ENCODE results near the gene CFAP97D2. TPM values are rescaled to one million over a fixed set of nuclear protein-coding genes. Genes with fewer than 3 reads are reported as not detected.

Gene CFAP97D2
- total and polyA plus RNA-seq, 2 experiments from 2014 or later, result not detected

DNA sequence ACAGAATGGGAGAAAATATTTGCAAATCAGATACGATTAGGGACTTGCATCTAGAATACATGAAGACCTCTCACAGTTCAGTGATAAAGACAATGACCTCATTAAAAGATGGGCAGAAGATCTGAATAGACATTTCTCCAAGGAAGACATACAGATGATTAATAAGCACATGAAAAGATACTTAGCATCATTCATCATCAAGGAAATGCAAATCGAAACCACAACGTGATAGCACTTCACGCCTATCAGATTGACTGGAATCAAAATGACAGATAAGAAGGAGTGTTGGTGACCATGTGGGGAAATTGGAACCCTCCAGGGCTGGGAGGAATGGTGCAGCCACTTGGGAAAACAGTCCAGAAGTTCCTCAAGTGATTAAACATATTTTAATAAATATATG is 25.8 kb downstream of the CFAP97D2 start:
- no peaks in the 10 kb centered on the region for H3K4me1 ChIP-seq (ENCODE audit: low read depth)
- peaks cover 3% of the 10 kb centered on the region for H3K27me3 ChIP-seq
- H3K4me3 ChIP-seq, result no peak overlapping the region
- H3K9me3 ChIP-seq (ENCODE audit: low read depth), result no peaks in the 10 kb centered on the region
- no peak for DNase-seq (ENCODE audit: low read depth in 1 of 2, low spot score in 1 of 2)
- H3K36me3 ChIP-seq, result no peaks in the 10 kb centered on the region
- H3K27ac ChIP-seq, result no peak overlapping the region
- TF ChIP-seq, protein P1, sequence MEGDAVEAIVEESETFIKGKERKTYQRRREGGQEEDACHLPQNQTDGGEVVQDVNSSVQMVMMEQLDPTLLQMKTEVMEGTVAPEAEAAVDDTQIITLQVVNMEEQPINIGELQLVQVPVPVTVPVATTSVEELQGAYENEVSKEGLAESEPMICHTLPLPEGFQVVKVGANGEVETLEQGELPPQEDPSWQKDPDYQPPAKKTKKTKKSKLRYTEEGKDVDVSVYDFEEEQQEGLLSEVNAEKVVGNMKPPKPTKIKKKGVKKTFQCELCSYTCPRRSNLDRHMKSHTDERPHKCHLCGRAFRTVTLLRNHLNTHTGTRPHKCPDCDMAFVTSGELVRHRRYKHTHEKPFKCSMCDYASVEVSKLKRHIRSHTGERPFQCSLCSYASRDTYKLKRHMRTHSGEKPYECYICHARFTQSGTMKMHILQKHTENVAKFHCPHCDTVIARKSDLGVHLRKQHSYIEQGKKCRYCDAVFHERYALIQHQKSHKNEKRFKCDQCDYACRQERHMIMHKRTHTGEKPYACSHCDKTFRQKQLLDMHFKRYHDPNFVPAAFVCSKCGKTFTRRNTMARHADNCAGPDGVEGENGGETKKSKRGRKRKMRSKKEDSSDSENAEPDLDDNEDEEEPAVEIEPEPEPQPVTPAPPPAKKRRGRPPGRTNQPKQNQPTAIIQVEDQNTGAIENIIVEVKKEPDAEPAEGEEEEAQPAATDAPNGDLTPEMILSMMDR (IDR thresholded peaks at IDR 0.05; ENCODE audit: low read depth, low read length), result no peak

DNA sequence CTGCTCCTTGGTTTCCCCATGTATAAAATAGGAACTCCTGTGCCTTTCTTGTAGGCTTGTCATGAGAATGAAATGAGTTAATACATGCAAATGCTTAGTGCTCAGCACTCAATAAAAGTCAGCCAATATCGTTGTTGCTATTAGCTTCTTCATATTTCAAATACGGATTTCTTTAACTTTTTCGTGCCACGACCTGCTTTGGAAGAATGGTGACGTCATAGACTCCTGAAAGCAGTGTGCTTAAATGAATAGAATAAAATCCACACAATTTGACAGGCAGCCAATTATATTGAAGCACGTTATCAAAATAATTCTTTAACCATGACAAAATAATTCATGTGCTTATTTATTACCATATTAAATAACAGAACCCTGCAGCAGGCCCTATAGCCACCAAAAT is 29.1 kb downstream of the CFAP97D2 start:
- no peaks in the 10 kb centered on the region for H3K36me3 ChIP-seq
- H3K9me3 ChIP-seq (ENCODE audit: low read depth), result no peaks in the 10 kb centered on the region
- TF ChIP-seq, protein P1 (IDR thresholded peaks at IDR 0.05; ENCODE audit: low read depth, low read length), result no peak
- H3K4me3 ChIP-seq, result no peak overlapping the region
- H3K27ac ChIP-seq, result no peak overlapping the region
- H3K4me1 ChIP-seq (ENCODE audit: low read depth), result no peaks in the 10 kb centered on the region
- DNase-seq (ENCODE audit: low read depth in 1 of 2, low spot score in 1 of 2), result no peak
- no peaks in the 10 kb centered on the region for H3K27me3 ChIP-seq

DNA sequence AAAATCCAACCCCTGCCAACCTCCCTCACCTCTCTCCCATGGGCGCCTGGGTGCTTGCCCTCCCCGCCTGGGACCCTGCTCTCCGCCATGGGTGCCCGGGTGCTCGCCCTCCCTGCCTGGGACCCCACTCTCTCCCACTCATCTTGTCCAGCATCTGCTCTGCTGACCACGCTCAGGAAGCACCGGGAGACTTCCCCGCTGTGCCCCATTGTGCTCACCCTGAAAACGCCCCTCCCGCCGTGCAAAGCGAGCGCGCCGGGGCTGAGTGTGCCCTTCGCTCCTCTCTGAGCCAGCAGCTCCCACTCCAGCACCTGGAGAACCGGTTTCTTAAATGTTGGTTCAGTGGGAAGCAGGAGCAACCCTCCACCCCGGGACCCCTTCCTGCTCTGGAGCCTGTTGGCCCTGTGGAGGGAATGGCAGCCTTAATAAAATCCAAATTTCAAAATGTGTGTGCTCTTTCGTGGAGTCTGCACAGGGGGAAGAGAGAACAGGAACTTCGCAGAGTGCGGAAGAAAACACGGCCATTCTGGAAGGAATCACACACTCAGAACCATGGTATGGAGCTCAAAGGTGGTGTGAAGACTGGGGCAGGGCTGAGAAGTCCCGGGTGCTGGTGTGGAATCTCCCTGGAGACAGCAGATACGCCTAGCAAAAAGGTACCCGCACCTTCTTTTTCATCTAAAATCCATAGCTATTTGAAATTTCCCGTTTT is 32.5 kb downstream of the CFAP97D2 start:
- DNase-seq (ENCODE audit: low read depth in 1 of 2, low spot score in 1 of 2), result no peak

DNA sequence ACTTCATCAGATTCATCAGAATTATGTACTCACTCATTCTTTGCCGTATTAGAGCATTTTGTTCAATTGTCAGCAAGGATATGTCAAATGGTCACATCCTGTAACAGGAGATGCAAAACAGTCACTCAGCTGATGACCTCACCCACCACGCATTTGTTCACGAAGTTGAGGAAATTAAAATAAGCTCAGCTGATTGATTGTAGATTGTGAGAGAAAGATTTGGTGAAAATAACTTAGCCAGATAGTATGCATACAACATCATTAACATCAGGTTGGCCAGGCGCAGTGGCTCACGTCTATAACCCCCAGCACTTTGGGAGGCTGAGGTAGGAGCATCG is 33.1 kb downstream of the CFAP97D2 start:
- no peak for DNase-seq (ENCODE audit: low read depth in 1 of 2, low spot score in 1 of 2)

More for the DNA sequence above, 32.5 kb downstream of the CFAP97D2 start:
- H3K27ac ChIP-seq, result no peak overlapping the region
- no peaks in the 10 kb centered on the region for H3K4me1 ChIP-seq (ENCODE audit: low read depth)
- no peaks in the 10 kb centered on the region for H3K9me3 ChIP-seq (ENCODE audit: low read depth)
- H3K4me3 ChIP-seq, result no peak overlapping the region
- no peaks in the 10 kb centered on the region for H3K36me3 ChIP-seq
- TF ChIP-seq, protein P1 (IDR thresholded peaks at IDR 0.05; ENCODE audit: low read depth, low read length), result no peak
- peaks cover 4% of the 10 kb centered on the region for H3K27me3 ChIP-seq

DNA sequence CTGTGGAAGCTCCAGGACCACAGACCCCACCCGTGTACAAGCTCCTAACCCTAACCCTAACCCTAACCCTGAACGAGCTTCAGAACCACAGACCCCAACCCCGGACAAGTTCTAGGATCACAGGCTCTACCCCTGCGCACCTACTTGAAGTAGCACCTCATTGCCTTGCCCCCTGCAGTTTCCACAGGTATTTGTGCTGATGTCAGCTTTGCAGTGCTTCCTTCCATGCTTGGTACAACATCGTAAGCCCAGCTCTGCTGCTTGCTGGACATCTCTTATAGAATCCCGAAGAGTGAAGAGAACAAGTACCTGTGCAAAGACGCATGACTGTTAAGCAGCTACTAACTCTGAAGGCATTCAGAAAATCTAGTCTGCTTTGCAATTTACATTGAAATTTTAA is 34.9 kb downstream of the CFAP97D2 start:
- H3K4me1 ChIP-seq (ENCODE audit: low read depth), result no peaks in the 10 kb centered on the region
- H3K4me3 ChIP-seq, result no peak overlapping the region
- no peak overlapping the region for H3K27ac ChIP-seq
- H3K36me3 ChIP-seq, result no peaks in the 10 kb centered on the region
- H3K9me3 ChIP-seq (ENCODE audit: low read depth), result no peaks in the 10 kb centered on the region
- no peak for DNase-seq (ENCODE audit: low read depth in 1 of 2, low spot score in 1 of 2)
- peaks cover 4% of the 10 kb centered on the region for H3K27me3 ChIP-seq
- TF ChIP-seq, protein P1 (IDR thresholded peaks at IDR 0.05; ENCODE audit: low read depth, low read length), result no peak

More for the DNA sequence above, 33.1 kb downstream of the CFAP97D2 start:
- Histone ChIP-seq H3K4me3 (no peak overlapping the region), H3K27me3 (peaks cover 4% of the 10 kb centered on the region), H3K27ac (no peak overlapping the region), H3K9me3 (ENCODE audit: low read depth) (no peaks in the 10 kb centered on the region), H3K36me3 (no peaks in the 10 kb centered on the region), H3K4me1 (ENCODE audit: low read depth) (no peaks in the 10 kb centered on the region)
- TF ChIP-seq, protein P1 (IDR thresholded peaks at IDR 0.05; ENCODE audit: low read depth, low read length), result no peak
